Body of pancreas (tissue), 4 donors: ENCODE measurements around the gene RFXANK.

Experiments used
- CTCF ChIP-seq, 7 experiments: fragments of 450-650 bp in 4 of 7; fragments of 200-600 bp in 3 of 7; sonication (generic) in 3 of 7; IDR thresholded peaks; one replicate each; pipeline ENCODE4 v1.5.1; 2016 to 2019; ENCODE audit warnings: antibody characterized with exemption in 7 of 7
- POLR2A ChIP-seq, 3 donors: fragments of 450-650 bp; IDR thresholded peaks; one replicate each; pipeline ENCODE4 v1.6.1; 2016; ENCODE audit warnings: antibody characterized with exemption in 3 of 3, mild to moderate bottlenecking in 2 of 3

- TF ChIP-seq POLR2A (IDR thresholded peaks at IDR 0.05) (no peak), CTCF (IDR thresholded peaks at IDR 0.05) (no peak)
Observed at GRCh38 chr19:19213426-19214158, 21.5 kb downstream of the RFXANK start.
